Effector memory CD8-positive, alpha-beta T cell (primary cell): ENCODE results near the gene PTPN1.
"Not testable (repeated sequence)": the region's sequence is repeated elsewhere in the genome, so short reads cannot be mapped to it uniquely, and the experiment has no call there.

Source experiments
- ATAC-seq: fragments of 150-1000 bp; cut with Tn5 transposase; replicated peaks from 2 replicates; pipeline ENCODE4 v1.10.0; 2021; ENCODE audit warnings: mild to moderate bottlenecking, moderate library complexity
- DNase-seq, 3 experiments: peaks; one replicate each; pipeline ENCODE4 v3.0.0; 2021
- H3K27ac Mint-ChIP-seq, 2 donors: one replicate each; pipeline ENCODE4 v1.8.0; 2022; ENCODE audit warnings: mild to moderate bottlenecking in 2 of 2, mixed read lengths in 2 of 2, moderate library complexity in 2 of 2
- H3K27me3 Mint-ChIP-seq, 2 donors: one replicate each; pipeline ENCODE4 v1.8.0; 2022; ENCODE audit warnings: mixed read lengths in 2 of 2
- H3K36me3 Mint-ChIP-seq: one replicate; pipeline ENCODE4 v1.8.0; 2022; ENCODE audit warnings: mild to moderate bottlenecking, moderate library complexity, mixed read lengths; ENCODE audit not compliant: insufficient read depth
- H3K4me1 Mint-ChIP-seq, 2 donors: one replicate each; pipeline ENCODE4 v1.8.0; 2022; ENCODE audit warnings: low read depth in 2 of 2, mixed read lengths in 2 of 2
- H3K4me3 Mint-ChIP-seq, 2 donors: one replicate each; pipeline ENCODE4 v1.8.0; 2022; ENCODE audit warnings: mild to moderate bottlenecking in 2 of 2, mixed read lengths in 2 of 2, moderate library complexity in 2 of 2
- H3K9me3 Mint-ChIP-seq, 2 donors: one replicate each; pipeline ENCODE4 v1.8.0; 2022; ENCODE audit warnings: mixed read lengths in 2 of 2

The PTPN1 gene

GRCh38 chr20:50565383-50565782 lies 55.2 kb downstream of the PTPN1 start:
- H3K27ac Mint-ChIP-seq: peak overlapping the region in 1 of 2 donors; percentile 35
- H3K9me3 Mint-ChIP-seq: no peaks in the 10 kb centered on the region
- H3K27me3 Mint-ChIP-seq: no peaks in the 10 kb centered on the region
- DNase-seq (no peak), ATAC-seq (no peak)
- H3K36me3 Mint-ChIP-seq: peaks cover 82% of the 10 kb centered on the region
- H3K4me1 Mint-ChIP-seq: peaks cover 48 to 56% of the 10 kb centered on the region in 2 donors
- no peak overlapping the region for H3K4me3 Mint-ChIP-seq

DNA sequence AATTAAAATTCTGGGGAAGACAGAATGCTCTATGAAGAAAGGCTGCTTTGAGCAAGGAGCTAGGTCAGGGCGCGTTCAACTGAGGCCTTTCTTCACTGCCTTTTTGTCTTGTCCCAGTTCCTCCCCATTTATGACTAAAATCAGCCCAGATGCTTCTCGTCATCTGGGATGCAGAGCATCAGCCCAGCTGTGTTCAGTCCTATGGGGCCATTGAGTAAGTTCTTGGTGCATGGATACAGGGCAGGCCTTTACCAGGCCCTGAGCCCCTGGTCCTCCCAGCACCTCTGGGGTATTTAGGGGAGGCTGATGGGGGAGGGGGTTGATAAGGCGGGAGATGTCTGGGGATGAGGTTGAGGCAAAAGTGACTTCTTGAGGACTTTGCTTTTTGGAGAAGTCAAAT lies 55.7 kb downstream of the PTPN1 start:
- DNase-seq: no peak
- Mint-ChIP-seq H3K4me1 (peaks cover 47 to 56% of the 10 kb centered on the region in 2 donors), H3K27me3 (no peaks in the 10 kb centered on the region), H3K36me3 (peaks cover 81% of the 10 kb centered on the region), H3K4me3 (no peak overlapping the region), H3K9me3 (no peaks in the 10 kb centered on the region), H3K27ac (peak overlapping the region; percentile 35 to 62)
- no peak for ATAC-seq

DNA sequence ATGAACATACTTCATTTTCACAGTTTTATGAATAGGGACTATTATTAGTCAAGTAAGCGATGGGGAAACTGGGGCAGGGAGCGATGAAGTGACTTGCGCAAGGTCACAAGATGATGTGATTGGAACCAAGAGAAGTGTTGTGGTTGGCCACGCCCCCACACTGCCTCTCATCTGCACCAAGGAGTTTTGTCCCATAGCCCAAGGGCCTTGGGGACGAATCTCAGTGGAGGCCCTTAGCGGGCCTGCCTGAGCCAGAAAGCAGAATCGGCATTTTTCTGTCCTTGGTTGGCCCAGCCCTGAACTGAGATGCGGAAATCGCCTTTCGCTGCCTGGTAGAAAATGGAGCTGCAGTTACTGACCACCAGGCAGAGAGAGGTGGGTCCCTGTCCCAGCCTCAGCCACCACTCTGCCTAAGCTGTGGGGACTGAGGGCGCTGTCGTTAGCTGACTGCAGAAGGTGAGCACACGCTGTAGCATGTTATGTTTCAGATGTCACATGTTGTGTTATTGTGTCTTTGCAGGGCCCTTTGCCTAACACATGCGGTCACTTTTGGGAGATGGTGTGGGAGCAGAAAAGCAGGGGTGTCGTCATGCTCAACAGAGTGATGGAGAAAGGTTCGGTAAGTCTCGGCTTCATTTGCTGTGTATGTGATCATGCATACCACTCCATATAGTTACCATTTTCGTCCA lies 57.8 kb downstream of the PTPN1 start:
- H3K9me3 Mint-ChIP-seq: no peaks in the 10 kb centered on the region
- H3K4me1 Mint-ChIP-seq: peaks cover 39 to 52% of the 10 kb centered on the region in 2 donors
- H3K4me3 Mint-ChIP-seq: no peak overlapping the region
- peaks cover 70% of the 10 kb centered on the region for H3K36me3 Mint-ChIP-seq
- no peak for ATAC-seq
- no peaks in the 10 kb centered on the region for H3K27me3 Mint-ChIP-seq
- H3K27ac Mint-ChIP-seq: peak overlapping the region in 1 of 2 donors; percentile 90
- no peak for DNase-seq

- no peak for ATAC-seq
- no peaks in the 10 kb centered on the region for H3K9me3 Mint-ChIP-seq
- H3K27me3 Mint-ChIP-seq: no peaks in the 10 kb centered on the region
- peaks cover 67% of the 10 kb centered on the region for H3K36me3 Mint-ChIP-seq
- H3K27ac Mint-ChIP-seq: peak overlapping the region in 1 of 2 donors; percentile 90
- peaks cover 39 to 51% of the 10 kb centered on the region in 2 donors for H3K4me1 Mint-ChIP-seq
- DNase-seq: no peak
- H3K4me3 Mint-ChIP-seq: no peak overlapping the region
Observed at GRCh38 chr20:50568549-50568942, 58.4 kb downstream of the PTPN1 start.

DNA sequence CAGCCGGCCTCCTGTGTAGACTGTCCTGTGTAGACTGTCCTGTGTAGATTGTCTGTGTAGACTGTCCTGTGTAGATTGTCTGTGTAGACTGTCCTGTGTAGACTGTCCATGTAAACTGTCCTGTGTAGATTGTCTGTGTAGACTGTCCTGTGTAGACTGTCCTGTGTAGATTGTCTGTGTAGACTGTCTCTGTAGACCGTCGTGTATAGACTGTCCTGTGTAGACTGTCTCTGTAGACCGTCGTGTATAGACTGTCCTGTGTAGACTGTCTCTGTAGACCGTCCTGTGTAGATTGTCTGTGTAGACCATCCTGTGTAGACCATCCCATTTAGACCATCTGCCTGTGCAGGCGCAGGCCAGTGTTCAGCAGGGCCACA lies 59.3 kb downstream of the PTPN1 start:
- not testable (repeated sequence) for H3K9me3 Mint-ChIP-seq, ATAC-seq, H3K27me3 Mint-ChIP-seq, DNase-seq
- Mint-ChIP-seq H3K36me3 (peaks cover 66% of the 10 kb centered on the region), H3K27ac (peak overlapping the region; percentile 64 to 90), H3K4me1 (peaks cover 40 to 53% of the 10 kb centered on the region in 2 donors), H3K4me3 (peak overlapping the region in 1 of 2 donors; percentile 14)

DNA sequence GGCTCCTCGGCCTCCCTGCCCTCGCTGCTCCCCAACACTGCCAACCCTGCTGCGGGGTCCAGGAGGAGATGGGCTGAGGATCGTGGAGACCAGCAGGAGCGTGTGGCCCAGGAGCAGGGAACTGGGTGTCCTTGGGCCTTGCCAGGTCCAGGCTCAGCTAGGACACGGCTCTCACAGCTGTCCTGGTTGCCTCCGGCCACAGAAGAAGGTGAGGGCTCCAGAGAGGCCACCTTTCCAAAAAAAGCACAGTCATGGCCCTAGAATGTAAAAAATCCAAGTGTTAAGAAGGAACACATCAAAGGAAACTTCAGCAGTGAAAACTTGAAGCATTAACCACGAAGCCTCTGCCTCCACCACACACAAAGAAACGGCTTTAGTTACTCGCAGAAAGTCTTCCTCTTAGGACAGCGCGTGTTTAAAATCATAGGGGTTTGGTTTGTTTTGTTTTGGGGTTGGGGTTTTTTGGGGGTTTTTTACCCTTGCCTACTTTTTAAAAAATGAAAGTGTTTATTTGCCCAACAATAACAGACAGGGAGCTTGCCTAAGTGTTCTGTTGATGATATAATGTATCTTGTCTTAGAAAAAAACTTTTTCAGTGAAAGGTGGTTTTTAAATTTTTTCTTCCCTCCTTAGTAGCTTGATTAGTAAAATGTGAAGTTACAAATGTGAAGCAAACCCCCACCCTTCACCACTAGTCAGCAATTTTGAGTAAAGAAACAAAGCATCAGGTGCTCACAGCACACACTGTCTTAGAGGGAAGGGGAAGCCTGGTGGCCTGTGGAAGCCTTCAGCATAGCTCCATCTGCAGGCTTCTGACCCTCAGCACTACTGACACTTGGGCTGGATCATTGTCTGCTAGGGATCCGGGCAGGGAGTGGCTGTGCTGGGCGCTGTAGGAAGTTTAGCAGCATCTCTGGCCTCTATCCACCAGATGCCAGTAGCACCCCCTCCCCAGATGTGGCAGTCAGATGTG lies 60.0 kb downstream of the PTPN1 start:
- H3K27me3 Mint-ChIP-seq: no peaks in the 10 kb centered on the region
- DNase-seq: no peak
- H3K4me3 Mint-ChIP-seq: peak overlapping the region in 1 of 2 donors; percentile 44

GRCh38 chr20:50571466-50571865 lies 61.3 kb downstream of the PTPN1 start:
- no peak for DNase-seq
- Mint-ChIP-seq H3K4me3 (no peak overlapping the region), H3K27me3 (no peaks in the 10 kb centered on the region), H3K4me1 (peaks cover 44 to 62% of the 10 kb centered on the region in 2 donors), H3K27ac (peak overlapping the region in 1 of 2 donors; percentile 47), H3K36me3 (peaks cover 70% of the 10 kb centered on the region), H3K9me3 (no peaks in the 10 kb centered on the region)
- ATAC-seq: no peak

More for the DNA sequence above, 60.0 kb downstream of the PTPN1 start:
- Mint-ChIP-seq H3K27ac (peak overlapping the region; percentile 64 to 90), H3K4me1 (peaks cover 38 to 59% of the 10 kb centered on the region in 2 donors), H3K9me3 (no peaks in the 10 kb centered on the region), H3K36me3 (peaks cover 68% of the 10 kb centered on the region)
- peak; percentile 69 for ATAC-seq

DNA sequence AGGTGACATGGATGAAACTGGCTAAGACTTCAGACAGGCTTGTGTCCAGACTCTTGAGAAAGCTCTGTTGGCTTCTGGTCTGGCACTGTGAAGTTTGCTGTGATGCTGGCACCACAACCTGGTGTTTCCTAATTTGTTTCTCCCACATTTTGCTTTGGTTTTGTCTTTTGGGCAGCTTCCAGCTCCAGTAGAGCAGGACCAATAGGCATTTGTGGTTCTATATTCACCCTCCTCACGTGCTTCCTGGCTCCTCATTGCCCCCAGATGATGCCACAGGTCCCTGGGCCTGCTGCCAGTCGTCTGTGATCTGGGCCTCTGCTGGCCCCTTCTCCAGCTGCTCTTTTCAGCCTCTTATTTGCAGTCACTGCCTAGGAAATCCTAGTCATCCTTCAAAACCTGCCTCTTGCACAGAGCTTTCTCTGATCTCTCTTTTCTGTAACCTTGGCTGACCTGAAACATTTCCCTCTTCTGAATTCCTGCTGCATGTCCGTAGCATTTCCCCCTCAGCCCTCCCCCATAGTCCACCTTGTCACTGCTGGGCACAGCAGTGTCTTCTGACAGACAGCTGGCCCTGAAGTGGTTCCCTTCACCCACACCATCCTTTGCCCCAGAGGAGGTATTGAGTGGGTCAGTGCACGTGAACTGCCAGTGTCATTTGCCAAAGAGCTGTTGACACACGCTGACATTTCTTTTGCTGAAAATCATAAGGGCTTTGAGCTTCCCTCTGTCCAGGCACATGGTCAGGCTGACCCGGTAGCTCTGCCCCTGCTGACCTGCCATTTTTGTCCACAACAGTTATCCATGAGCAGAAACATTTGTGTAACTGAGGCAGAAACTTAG lies 63.0 kb downstream of the PTPN1 start:
- Mint-ChIP-seq H3K27me3 (no peaks in the 10 kb centered on the region), H3K4me3 (no peak overlapping the region), H3K36me3 (peaks cover 63% of the 10 kb centered on the region), H3K9me3 (no peaks in the 10 kb centered on the region), H3K4me1 (peaks cover 37 to 51% of the 10 kb centered on the region in 2 donors), H3K27ac (peak overlapping the region; percentile 47 to 90)
- DNase-seq (no peak), ATAC-seq (no peak)

- Mint-ChIP-seq H3K4me1 (peaks cover 30 to 42% of the 10 kb centered on the region in 2 donors), H3K4me3 (no peak overlapping the region), H3K36me3 (peaks cover 63% of the 10 kb centered on the region), H3K27ac (peak overlapping the region; percentile 42 to 90), H3K9me3 (no peaks in the 10 kb centered on the region), H3K27me3 (no peaks in the 10 kb centered on the region)
- ATAC-seq (no peak), DNase-seq (no peak)
Observed at GRCh38 chr20:50574108-50574507, 63.9 kb downstream of the PTPN1 start.

DNA sequence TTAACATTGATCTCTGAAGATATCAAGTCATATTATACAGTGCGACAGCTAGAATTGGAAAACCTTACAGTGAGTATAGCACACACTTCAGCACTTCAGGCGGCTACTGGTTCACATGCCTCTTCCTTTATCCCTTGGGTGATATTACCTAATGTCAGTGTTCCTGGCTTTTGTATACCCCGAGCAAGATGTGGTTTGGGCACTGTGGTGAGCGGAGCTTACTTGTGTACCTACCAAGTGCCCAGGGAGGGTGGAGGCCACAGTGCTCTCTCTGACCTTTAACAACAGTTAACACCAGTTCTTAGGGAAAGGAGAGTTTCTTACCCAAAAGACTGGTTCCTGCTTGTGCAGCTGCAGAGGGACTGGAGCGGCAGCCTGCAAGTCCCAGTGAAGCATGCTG lies 64.4 kb downstream of the PTPN1 start:
- Mint-ChIP-seq H3K9me3 (no peaks in the 10 kb centered on the region), H3K4me1 (peaks cover 25 to 37% of the 10 kb centered on the region in 2 donors), H3K4me3 (no peak overlapping the region), H3K27me3 (no peaks in the 10 kb centered on the region), H3K36me3 (peaks cover 63% of the 10 kb centered on the region), H3K27ac (peak overlapping the region; percentile 42 to 69)
- DNase-seq: no peak
- ATAC-seq: no peak

- Mint-ChIP-seq H3K36me3 (peaks cover 72% of the 10 kb centered on the region), H3K27me3 (no peaks in the 10 kb centered on the region), H3K4me1 (peaks cover 23 to 30% of the 10 kb centered on the region in 2 donors), H3K4me3 (no peak overlapping the region), H3K27ac (peak overlapping the region in 1 of 2 donors; percentile 69), H3K9me3 (no peaks in the 10 kb centered on the region)
- ATAC-seq (peak; percentile 91), DNase-seq (peak; percentile 41 to 52 (median 48))
Observed at GRCh38 chr20:50575865-50576720, 65.9 kb downstream of the PTPN1 start.
